Measurements from ENCODE around the gene ELMO3. TPM values are rescaled to one million over a fixed set of nuclear protein-coding genes. Genes with fewer than 3 reads are reported as not detected.

The ELMO3 gene
- total and polyA plus RNA-seq, 2 of the 13 experiments (the other 11 are each of a cell fraction or from before 2014, with no cell fraction given): 2.6 to 4.0 TPM

DNA sequence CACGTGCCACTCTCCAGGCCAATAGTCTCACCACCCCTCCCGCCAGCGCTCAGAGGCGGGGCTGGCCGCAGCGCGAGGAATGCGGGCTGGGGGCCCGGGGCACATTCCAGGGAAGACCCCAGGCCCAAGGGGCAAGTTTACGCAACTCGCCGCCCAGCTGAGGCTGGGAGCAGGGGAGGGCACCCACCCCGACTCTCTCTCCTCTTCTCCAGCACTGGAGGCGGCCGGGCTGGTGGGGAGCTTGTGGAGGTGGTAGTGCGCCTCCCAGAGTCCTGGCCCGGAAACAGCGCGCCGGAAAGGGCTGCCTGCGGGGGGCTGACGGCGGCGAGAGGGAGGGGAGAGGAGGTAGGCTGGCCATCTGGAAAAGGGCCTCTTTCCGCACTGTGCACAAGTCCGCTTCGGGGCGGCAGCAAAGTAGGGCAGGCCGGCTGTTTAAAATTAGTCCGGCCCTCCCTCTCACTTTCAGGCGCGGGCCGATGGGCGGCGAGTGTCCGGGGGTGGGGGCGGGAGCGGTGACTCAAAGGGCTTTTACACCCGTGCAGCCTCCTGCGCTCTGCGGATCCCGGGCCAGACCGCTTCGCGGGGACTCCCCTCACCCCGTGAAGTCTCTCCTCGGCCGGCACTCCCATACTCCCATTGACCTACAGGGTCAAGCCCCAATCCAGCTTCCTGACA, 47.3 kb downstream of the ELMO3 start (continued):
- TF ChIP-seq ZBTB7A (CRISPR knock-in tag; IDR thresholded peaks at IDR 0.05) (peak; percentile 100), ZNF616 (CRISPR knock-in tag; IDR thresholded peaks at IDR 0.05; ENCODE audit: low read depth) (no peak), NFRKB (IDR thresholded peaks at IDR 0.05) (no peak), ZFP1 (CRISPR knock-in tag; IDR thresholded peaks at IDR 0.05) (peak; percentile 65; the same call in 1 of the 2 replicates), YY1 (IDR thresholded peaks at IDR 0.05; ENCODE audit: insufficient read depth, insufficient replicate concordance, low read depth, low read length) (no peak), GATAD1 (CRISPR knock-in tag; IDR thresholded peaks at IDR 0.05) (peak; percentile 78), CHD4 (IDR thresholded peaks at IDR 0.05; ENCODE audit: borderline replicate concordance, low read length) (no peak), STAG1 (CRISPR knock-in tag; IDR thresholded peaks at IDR 0.05) (peak; percentile 42), ETV5 (CRISPR knock-in tag; IDR thresholded peaks at IDR 0.05; ENCODE audit: borderline replicate concordance) (peak; percentile 81), ZNF460 (CRISPR knock-in tag; IDR thresholded peaks at IDR 0.05; ENCODE audit: borderline replicate concordance) (peak; percentile 52; the same call in 1 of the 2 replicates), ZNF589 (CRISPR knock-in tag; conservative IDR thresholded peaks at IDR 0.05) (no peak; the same call in 1 of the 2 replicates)
- TF ChIP-seq, protein P1, sequence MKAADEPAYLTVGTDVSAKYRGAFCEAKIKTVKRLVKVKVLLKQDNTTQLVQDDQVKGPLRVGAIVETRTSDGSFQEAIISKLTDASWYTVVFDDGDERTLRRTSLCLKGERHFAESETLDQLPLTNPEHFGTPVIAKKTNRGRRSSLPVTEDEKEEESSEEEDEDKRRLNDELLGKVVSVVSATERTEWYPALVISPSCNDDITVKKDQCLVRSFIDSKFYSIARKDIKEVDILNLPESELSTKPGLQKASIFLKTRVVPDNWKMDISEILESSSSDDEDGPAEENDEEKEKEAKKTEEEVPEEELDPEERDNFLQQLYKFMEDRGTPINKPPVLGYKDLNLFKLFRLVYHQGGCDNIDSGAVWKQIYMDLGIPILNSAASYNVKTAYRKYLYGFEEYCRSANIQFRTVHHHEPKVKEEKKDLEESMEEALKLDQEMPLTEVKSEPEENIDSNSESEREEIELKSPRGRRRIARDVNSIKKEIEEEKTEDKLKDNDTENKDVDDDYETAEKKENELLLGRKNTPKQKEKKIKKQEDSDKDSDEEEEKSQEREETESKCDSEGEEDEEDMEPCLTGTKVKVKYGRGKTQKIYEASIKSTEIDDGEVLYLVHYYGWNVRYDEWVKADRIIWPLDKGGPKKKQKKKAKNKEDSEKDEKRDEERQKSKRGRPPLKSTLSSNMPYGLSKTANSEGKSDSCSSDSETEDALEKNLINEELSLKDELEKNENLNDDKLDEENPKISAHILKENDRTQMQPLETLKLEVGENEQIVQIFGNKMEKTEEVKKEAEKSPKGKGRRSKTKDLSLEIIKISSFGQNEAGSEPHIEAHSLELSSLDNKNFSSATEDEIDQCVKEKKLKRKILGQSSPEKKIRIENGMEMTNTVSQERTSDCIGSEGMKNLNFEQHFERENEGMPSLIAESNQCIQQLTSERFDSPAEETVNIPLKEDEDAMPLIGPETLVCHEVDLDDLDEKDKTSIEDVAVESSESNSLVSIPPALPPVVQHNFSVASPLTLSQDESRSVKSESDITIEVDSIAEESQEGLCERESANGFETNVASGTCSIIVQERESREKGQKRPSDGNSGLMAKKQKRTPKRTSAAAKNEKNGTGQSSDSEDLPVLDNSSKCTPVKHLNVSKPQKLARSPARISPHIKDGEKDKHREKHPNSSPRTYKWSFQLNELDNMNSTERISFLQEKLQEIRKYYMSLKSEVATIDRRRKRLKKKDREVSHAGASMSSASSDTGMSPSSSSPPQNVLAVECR (CRISPR knock-in tag; IDR thresholded peaks at IDR 0.05; ENCODE audit: borderline replicate concordance): peak; percentile 95
- TF ChIP-seq, protein P2, sequence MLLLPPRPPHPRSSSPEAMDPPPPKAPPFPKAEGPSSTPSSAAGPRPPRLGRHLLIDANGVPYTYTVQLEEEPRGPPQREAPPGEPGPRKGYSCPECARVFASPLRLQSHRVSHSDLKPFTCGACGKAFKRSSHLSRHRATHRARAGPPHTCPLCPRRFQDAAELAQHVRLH (CRISPR knock-in tag; IDR thresholded peaks at IDR 0.05; ENCODE audit: borderline replicate concordance, low read depth): peak; percentile 93
- TF ChIP-seq, protein P3, sequence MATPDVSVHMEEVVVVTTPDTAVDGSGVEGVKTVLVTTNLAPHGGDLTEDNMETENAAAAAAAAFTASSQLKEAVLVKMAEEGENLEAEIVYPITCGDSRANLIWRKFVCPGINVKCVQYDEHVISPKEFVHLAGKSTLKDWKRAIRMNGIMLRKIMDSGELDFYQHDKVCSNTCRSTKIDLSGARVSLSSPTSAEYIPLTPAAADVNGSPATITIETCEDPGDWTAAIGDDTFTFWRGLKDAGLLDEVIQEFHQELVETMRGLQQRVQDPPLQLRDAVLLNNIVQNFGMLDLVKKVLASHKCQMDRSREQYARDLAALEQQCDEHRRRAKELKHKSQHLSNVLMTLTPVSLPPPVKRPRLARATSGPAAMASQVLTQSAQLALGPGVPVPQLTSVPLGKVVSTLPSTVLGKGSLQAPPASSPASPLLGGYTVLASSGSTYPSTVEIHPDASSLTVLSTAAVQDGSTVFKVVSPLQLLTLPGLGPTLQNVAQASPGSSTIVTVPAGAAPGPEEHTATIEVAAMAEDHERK (CRISPR knock-in tag; IDR thresholded peaks at IDR 0.05; ENCODE audit: low read depth): no peak
- TF ChIP-seq, protein P4, sequence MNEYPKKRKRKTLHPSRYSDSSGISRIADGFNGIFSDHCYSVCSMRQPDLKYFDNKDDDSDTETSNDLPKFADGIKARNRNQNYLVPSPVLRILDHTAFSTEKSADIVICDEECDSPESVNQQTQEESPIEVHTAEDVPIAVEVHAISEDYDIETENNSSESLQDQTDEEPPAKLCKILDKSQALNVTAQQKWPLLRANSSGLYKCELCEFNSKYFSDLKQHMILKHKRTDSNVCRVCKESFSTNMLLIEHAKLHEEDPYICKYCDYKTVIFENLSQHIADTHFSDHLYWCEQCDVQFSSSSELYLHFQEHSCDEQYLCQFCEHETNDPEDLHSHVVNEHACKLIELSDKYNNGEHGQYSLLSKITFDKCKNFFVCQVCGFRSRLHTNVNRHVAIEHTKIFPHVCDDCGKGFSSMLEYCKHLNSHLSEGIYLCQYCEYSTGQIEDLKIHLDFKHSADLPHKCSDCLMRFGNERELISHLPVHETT (CRISPR knock-in tag; conservative IDR thresholded peaks at IDR 0.05): peak; percentile 75
- TF ChIP-seq, protein P5, sequence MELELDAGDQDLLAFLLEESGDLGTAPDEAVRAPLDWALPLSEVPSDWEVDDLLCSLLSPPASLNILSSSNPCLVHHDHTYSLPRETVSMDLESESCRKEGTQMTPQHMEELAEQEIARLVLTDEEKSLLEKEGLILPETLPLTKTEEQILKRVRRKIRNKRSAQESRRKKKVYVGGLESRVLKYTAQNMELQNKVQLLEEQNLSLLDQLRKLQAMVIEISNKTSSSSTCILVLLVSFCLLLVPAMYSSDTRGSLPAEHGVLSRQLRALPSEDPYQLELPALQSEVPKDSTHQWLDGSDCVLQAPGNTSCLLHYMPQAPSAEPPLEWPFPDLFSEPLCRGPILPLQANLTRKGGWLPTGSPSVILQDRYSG (CRISPR knock-in tag; IDR thresholded peaks at IDR 0.05): peak; percentile 77; the same call in 1 of the 2 replicates
- TF ChIP-seq, protein P6, sequence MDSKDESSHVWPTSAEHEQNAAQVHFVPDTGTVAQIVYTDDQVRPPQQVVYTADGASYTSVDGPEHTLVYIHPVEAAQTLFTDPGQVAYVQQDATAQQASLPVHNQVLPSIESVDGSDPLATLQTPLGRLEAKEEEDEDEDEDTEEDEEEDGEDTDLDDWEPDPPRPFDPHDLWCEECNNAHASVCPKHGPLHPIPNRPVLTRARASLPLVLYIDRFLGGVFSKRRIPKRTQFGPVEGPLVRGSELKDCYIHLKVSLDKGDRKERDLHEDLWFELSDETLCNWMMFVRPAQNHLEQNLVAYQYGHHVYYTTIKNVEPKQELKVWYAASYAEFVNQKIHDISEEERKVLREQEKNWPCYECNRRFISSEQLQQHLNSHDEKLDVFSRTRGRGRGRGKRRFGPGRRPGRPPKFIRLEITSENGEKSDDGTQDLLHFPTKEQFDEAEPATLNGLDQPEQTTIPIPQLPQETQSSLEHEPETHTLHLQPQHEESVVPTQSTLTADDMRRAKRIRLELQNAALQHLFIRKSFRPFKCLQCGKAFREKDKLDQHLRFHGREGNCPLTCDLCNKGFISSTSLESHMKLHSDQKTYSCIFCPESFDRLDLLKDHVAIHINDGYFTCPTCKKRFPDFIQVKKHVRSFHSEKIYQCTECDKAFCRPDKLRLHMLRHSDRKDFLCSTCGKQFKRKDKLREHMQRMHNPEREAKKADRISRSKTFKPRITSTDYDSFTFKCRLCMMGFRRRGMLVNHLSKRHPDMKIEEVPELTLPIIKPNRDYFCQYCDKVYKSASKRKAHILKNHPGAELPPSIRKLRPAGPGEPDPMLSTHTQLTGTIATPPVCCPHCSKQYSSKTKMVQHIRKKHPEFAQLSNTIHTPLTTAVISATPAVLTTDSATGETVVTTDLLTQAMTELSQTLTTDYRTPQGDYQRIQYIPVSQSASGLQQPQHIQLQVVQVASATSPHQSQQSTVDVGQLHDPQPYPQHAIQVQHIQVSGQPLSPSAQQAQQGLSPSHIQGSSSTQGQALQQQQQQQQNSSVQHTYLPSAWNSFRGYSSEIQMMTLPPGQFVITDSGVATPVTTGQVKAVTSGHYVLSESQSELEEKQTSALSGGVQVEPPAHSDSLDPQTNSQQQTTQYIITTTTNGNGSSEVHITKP (CRISPR knock-in tag; IDR thresholded peaks at IDR 0.05; ENCODE audit: low read depth): peak; percentile 81; the same call in 1 of the 2 replicates

Measured in HepG2 (cell line).